Measurements from ENCODE around the gene CACNA1C.

- no peak for TF ChIP-seq CTCF (IDR thresholded peaks at IDR 0.05)
- no peak for TF ChIP-seq MAX (IDR thresholded peaks at IDR 0.05; ENCODE audit: low read depth)
- TF ChIP-seq SMC3 (IDR thresholded peaks at IDR 0.05; ENCODE audit: low read depth, low read length) = no peak
- TF ChIP-seq TAF1 (IDR thresholded peaks at IDR 0.05; ENCODE audit: borderline replicate concordance, low read depth, low read length) = no peak
- no peak for TF ChIP-seq YY1 (IDR thresholded peaks at IDR 0.05; ENCODE audit: low read depth)
These were observed 594.4 kb downstream of the CACNA1C start for GRCh38 chr12:2647186-2647585.
